Gastrocnemius medialis (tissue), 4 donors: ENCODE data around the gene PSMA6. TPM values are rescaled to one million over a fixed set of nuclear protein-coding genes. Genes with fewer than 3 reads are reported as not detected.

Experiments used
- ATAC-seq, 2 donors: fragments of 150-250 bp; one replicate each; pipeline ENCODE4 v1.9.1; 2016
- DNase-seq, 2 donors: peaks; one replicate each; pipeline ENCODE4 v3.0.0-alpha.2; 2019
- H3K27ac ChIP-seq, 4 donors: fragments of 200-600 bp; sonication (generic); 1 replicate in 1 of 4; 2 replicates in 3 of 4; pipeline ENCODE4 v1.5.1; 2016 to 2018; ENCODE audit warnings: mild to moderate bottlenecking in 2 of 4, moderate library complexity in 1 of 4
- H3K27me3 ChIP-seq, 3 donors: fragments of 200-600 bp; sonication (generic) in 2 of 3; 1 replicate in 1 of 3; 2 replicates in 2 of 3; pipeline versions ENCODE4 v1.5.1 to v1.6.0; 2016 to 2019; ENCODE audit warnings: mild to moderate bottlenecking in 1 of 3, moderate library complexity in 1 of 3
- H3K36me3 ChIP-seq, 2 donors: fragments of 200-600 bp; sonication (generic) in 1 of 2; one replicate each; pipeline ENCODE4 v1.5.1; 2017 to 2018
- H3K4me1 ChIP-seq, 2 donors: fragments of 200-600 bp; sonication (generic) in 1 of 2; one replicate each; pipeline ENCODE4 v1.5.1; 2016 to 2017; ENCODE audit warnings: mild to moderate bottlenecking in 2 of 2
- H3K4me3 ChIP-seq, 4 donors: fragments of 200-600 bp; sonication (generic) in 3 of 4; 1 replicate in 1 of 4; 2 replicates in 3 of 4; pipeline ENCODE4 v1.5.1; 2016 to 2019; ENCODE audit warnings: mild to moderate bottlenecking in 2 of 4
- H3K9me3 ChIP-seq, 3 donors: fragments of 200-600 bp; sonication (generic) in 2 of 3; 1 replicate in 1 of 3; 2 replicates in 2 of 3; pipeline ENCODE4 v1.5.1; 2016 to 2019
- POLR2A ChIP-seq, 2 donors: fragments of 450-650 bp; IDR thresholded peaks; one replicate each; pipeline ENCODE4 v1.6.1; 2017; ENCODE audit warnings: antibody characterized with exemption in 2 of 2, mild to moderate bottlenecking in 2 of 2, moderate library complexity in 2 of 2
- in situ Hi-C, 4 donors: fragments of 200-750 bp; cut with MboI; loops; one replicate each; pipeline versions ENCODE4 v1.15.0 to v1.8.0; 2017; ENCODE audit warnings: low sequenced_read_pairs in 4 of 4
- intact Hi-C: fragments of 100-400 bp; cut with DNase I; formaldehyde crosslinking; loops from one replicate; pipeline ENCODE4 v1.15.1; 2023; ENCODE audit warnings: low total_unique reads
- total RNA-seq, 4 donors: library from RNA; depleted of rRNA; stranded (reverse); fragments of >200 nt; gene quantifications; one replicate each; pipeline versions ENCODE4 v1.1.0 to v1.2.3, GENCODE V29; 2016
- TF ChIP-seq, protein P1 (sequence below), 5 experiments: fragments of 450-650 bp in 3 of 5; fragments of 200-600 bp in 2 of 5; sonication (generic) in 2 of 5; IDR thresholded peaks in 4 of 5; conservative IDR thresholded peaks in 1 of 5; 1 replicate in 4 of 5; 2 replicates in 1 of 5; pipeline ENCODE4 v1.5.1; 2016 to 2019; ENCODE audit warnings: antibody characterized with exemption in 5 of 5, mild to moderate bottlenecking in 3 of 5, moderate library complexity in 3 of 5

Gene PSMA6
- total RNA-seq, 4 donors from 2014 or later, result 323 to 502 (median 464) TPM

DNA sequence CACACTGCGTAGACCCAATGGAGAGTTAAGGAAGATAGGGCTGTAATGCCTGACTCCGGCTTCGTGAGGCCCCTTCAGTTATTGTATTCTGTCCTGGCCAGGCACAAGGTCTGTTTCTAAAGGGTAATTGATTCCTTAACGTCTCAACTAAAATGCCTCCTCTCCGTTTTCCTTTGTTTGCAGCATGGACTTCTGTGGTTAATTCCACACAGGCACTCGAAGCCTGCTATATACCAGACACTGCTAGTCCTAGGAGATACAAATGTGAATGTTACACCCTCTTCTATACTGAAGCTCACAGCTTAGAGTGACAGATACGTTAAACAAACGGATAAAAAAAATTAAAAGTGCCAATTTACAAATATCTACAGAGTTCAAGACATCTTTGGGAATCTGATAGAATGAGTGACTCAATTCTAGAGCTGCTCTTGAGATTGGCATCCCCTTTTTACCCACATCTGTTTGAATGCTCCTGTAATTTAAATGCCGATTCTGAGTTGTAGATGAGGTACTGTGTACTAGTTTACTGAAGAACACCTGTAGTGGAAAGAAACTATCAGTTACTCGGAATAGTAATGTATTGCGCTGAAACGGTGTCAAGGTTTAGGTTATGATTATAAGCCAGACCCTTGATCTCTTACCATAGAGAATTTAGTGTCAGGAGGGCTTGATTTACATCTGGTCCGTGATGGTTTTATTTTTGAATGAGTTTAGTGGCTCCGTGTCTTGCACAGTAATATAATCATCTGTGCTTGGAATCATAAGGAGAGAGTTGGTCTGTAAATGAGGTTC lies 784 bp downstream of the PSMA6 start:
- Histone ChIP-seq H3K4me1 (peaks cover 32 to 39% of the 10 kb centered on the region in 2 donors), H3K36me3 (no peaks in the 10 kb centered on the region), H3K4me3 (peak overlapping the region; percentile 84 to 94 (median 89)), H3K9me3 (no peaks in the 10 kb centered on the region), H3K27ac (peak overlapping the region; percentile 96 to 98 (median 96)), H3K27me3 (no peaks in the 10 kb centered on the region)
- in situ Hi-C loops, result loop anchor here (5.0 to 10.0 kb wide), 2 partner anchors 112 to 114 kb away; partner anchors contain the start of gene NFKBIA (in 1 of the 4)
- ATAC-seq (peak; percentile 23 to 34), DNase-seq (no peak)
- TF ChIP-seq, protein P1, sequence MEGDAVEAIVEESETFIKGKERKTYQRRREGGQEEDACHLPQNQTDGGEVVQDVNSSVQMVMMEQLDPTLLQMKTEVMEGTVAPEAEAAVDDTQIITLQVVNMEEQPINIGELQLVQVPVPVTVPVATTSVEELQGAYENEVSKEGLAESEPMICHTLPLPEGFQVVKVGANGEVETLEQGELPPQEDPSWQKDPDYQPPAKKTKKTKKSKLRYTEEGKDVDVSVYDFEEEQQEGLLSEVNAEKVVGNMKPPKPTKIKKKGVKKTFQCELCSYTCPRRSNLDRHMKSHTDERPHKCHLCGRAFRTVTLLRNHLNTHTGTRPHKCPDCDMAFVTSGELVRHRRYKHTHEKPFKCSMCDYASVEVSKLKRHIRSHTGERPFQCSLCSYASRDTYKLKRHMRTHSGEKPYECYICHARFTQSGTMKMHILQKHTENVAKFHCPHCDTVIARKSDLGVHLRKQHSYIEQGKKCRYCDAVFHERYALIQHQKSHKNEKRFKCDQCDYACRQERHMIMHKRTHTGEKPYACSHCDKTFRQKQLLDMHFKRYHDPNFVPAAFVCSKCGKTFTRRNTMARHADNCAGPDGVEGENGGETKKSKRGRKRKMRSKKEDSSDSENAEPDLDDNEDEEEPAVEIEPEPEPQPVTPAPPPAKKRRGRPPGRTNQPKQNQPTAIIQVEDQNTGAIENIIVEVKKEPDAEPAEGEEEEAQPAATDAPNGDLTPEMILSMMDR (IDR thresholded peaks at IDR 0.05 in 4 of 5, conservative IDR thresholded peaks at IDR 0.05 in 1 of 5), result no peak
- TF ChIP-seq POLR2A (IDR thresholded peaks at IDR 0.05), result no peak
- intact Hi-C loops, result loop anchor here (1.0 to 10.0 kb wide), 8 partner anchors 48 to 512 kb away; partner anchors contain the start of genes PRORP, RALGAPA1 and SRP54

DNA sequence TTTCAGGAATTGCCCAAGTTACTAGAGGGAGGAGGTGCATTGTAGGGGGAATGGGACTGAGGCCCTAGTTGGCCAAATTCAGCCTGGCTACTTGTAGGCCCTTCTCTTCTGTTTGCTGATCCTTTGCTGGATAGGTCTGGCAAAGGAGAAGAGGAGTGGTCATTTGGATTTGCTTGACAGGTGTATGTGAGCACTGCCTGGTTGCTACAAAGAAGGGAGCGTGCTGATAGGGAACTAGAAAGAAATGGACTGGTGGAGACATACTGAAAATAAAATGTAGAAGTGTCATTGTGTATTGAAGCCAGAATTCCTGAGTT lies 3.6 kb downstream of the PSMA6 start:
- Histone ChIP-seq H3K27ac (peak overlapping the region; percentile 96 to 98 (median 96)), H3K36me3 (no peaks in the 10 kb centered on the region), H3K27me3 (no peaks in the 10 kb centered on the region), H3K4me3 (no peak overlapping the region), H3K4me1 (peaks cover 46 to 54% of the 10 kb centered on the region in 2 donors), H3K9me3 (no peaks in the 10 kb centered on the region)
- in situ Hi-C loops (loop anchor here in 1 of 4 donors (10.0 kb wide), 1 partner anchor 109 kb away; the partner anchor contains the start of gene NFKBIA), intact Hi-C loops (loop anchor here (10.0 kb wide), 2 partner anchors 241 to 509 kb away; partner anchors contain the start of gene RALGAPA1)
- DNase-seq, result no peak
- no peak for TF ChIP-seq POLR2A (IDR thresholded peaks at IDR 0.05)
- TF ChIP-seq, protein P1 (IDR thresholded peaks at IDR 0.05 in 4 of 5, conservative IDR thresholded peaks at IDR 0.05 in 1 of 5), result no peak
- ATAC-seq, result no peak

DNA sequence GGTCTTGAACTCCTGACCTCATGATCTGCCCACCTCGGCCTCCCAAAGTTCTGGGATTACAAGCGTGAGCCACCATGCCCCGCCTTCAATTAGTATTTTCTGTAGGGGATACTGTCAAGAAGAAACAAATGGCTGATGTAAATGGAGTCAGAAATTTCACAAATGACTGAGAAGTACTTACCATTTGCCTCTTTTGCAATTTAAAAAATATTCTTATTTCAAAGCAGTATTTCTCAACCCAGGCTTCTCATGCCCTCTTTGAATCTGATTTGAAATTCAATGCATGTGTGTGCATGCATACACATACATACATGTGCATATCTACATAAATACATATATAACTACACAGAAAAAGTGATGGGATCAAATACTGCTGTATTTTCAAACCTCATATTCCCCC lies 4.4 kb downstream of the PSMA6 start:
- no peak for ATAC-seq
- intact Hi-C loops (loop anchor here (10.0 kb wide), 2 partner anchors 242 to 508 kb away; partner anchors contain the start of gene RALGAPA1), in situ Hi-C loops (loop anchor here in 1 of 4 donors (10.0 kb wide), 1 partner anchor 108 kb away; the partner anchor contains the start of gene NFKBIA)
- H3K27ac ChIP-seq, result peak overlapping the region in 2 of 4 donors; percentile 96 to 98
- DNase-seq, result no peak
- H3K9me3 ChIP-seq, result no peaks in the 10 kb centered on the region
- H3K27me3 ChIP-seq, result no peaks in the 10 kb centered on the region
- no peak overlapping the region for H3K4me3 ChIP-seq
- no peak for TF ChIP-seq POLR2A (IDR thresholded peaks at IDR 0.05)
- TF ChIP-seq, protein P1 (IDR thresholded peaks at IDR 0.05 in 4 of 5, conservative IDR thresholded peaks at IDR 0.05 in 1 of 5), result no peak
- H3K36me3 ChIP-seq, result no peaks in the 10 kb centered on the region
- peaks cover 46 to 61% of the 10 kb centered on the region in 2 donors for H3K4me1 ChIP-seq

DNA sequence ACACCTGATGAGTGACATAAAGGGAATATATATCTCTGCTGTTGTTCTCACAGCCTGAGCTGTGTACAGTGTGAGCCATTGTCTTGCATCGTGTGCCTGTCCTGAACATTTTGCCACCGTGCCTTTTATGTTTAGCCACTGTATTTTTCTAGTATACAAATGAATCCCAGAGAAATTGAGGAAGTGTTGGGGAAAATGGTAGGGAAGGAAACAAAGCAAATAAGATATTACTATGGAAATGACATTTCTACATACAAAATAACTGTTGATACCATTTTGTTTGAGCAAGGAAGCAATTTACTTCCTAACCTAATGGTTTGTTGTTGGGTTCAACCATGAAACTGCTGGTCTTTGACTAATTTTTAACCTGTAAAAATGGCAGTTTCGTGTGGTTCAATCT lies 5.5 kb downstream of the PSMA6 start:
- Histone ChIP-seq H3K27ac (peak overlapping the region in 2 of 4 donors; percentile 47 to 96), H3K4me3 (no peak overlapping the region), H3K4me1 (peaks cover 46 to 71% of the 10 kb centered on the region in 2 donors), H3K27me3 (no peaks in the 10 kb centered on the region), H3K9me3 (no peaks in the 10 kb centered on the region), H3K36me3 (no peaks in the 10 kb centered on the region)
- ATAC-seq (no peak), DNase-seq (no peak)
- intact Hi-C loops (loop anchor here (10.0 kb wide), 2 partner anchors 243 to 507 kb away; partner anchors contain the start of gene RALGAPA1), in situ Hi-C loops (loop anchor here in 1 of 4 donors (10.0 kb wide), 1 partner anchor 107 kb away; the partner anchor contains the start of gene NFKBIA)
- no peak for TF ChIP-seq POLR2A (IDR thresholded peaks at IDR 0.05)
- TF ChIP-seq, protein P1 (IDR thresholded peaks at IDR 0.05 in 4 of 5, conservative IDR thresholded peaks at IDR 0.05 in 1 of 5), result no peak
